Hepatocyte (in vitro differentiated cells): Measurements from ENCODE around the gene HSPB7. TPM values are rescaled to one million over a fixed set of nuclear protein-coding genes. Genes with fewer than 3 reads are reported as not detected.

ENCODE experiments used
- DNase-seq: peaks from one replicate; pipeline ENCODE4 v3.0.0-alpha.2; 2016; ENCODE audit warnings: low spot score
- H2AFZ ChIP-seq: fragments of 200-600 bp; sonication (generic); 2 replicates; pipeline ENCODE4 v1.6.0; 2016; ENCODE audit warnings: antibody characterized with exemption, mild to moderate bottlenecking
- H3K27ac ChIP-seq: fragments of 200-600 bp; sonication (generic); 2 replicates; pipeline ENCODE4 v1.5.1; 2016; ENCODE audit warnings: mild to moderate bottlenecking
- H3K27me3 ChIP-seq: fragments of 200-600 bp; sonication (generic); 2 replicates; pipeline ENCODE4 v1.6.1; 2016
- H3K36me3 ChIP-seq: fragments of 200-600 bp; sonication (generic); replicated peaks from 2 replicates; pipeline ENCODE4 v1.5.1; 2016; ENCODE audit warnings: low read depth; ENCODE audit not compliant: insufficient read depth
- H3K4me1 ChIP-seq: fragments of 200-600 bp; sonication (generic); 2 replicates; pipeline ENCODE4 v1.5.1; 2016; ENCODE audit warnings: mild to moderate bottlenecking, moderate library complexity; ENCODE audit not compliant: insufficient read depth
- H3K4me2 ChIP-seq: fragments of 200-600 bp; sonication (generic); 2 replicates; pipeline ENCODE4 v1.6.0; 2016
- H3K4me3 ChIP-seq: fragments of 200-600 bp; sonication (generic); 2 replicates; pipeline ENCODE4 v1.5.1; 2016; ENCODE audit warnings: mild to moderate bottlenecking
- H3K79me2 ChIP-seq: fragments of 200-600 bp; sonication (generic); 2 replicates; pipeline ENCODE4 v1.6.0; 2017; ENCODE audit warnings: mild to moderate bottlenecking
- H3K9me2 ChIP-seq: fragments of 200-600 bp; sonication (generic); replicated peaks from 2 replicates; pipeline ENCODE4 v1.6.0; 2017; ENCODE audit warnings: mild to moderate bottlenecking; ENCODE audit not compliant: insufficient read depth
- H3K9me3 ChIP-seq: fragments of 200-600 bp; sonication (generic); 2 replicates; pipeline ENCODE4 v1.5.1; 2016; ENCODE audit warnings: low read depth, mild to moderate bottlenecking
- H4K20me1 ChIP-seq: fragments of 200-600 bp; sonication (generic); 2 replicates; pipeline ENCODE4 v1.6.0; 2016; ENCODE audit warnings: mild to moderate bottlenecking; ENCODE audit not compliant: insufficient read depth, poor library complexity, severe bottlenecking
- EZH2 ChIP-seq: fragments of 200-600 bp; sonication (generic); IDR thresholded peaks from 2 replicates; pipeline ENCODE4 v1.6.1; 2016; ENCODE audit warnings: antibody characterized with exemption, mild to moderate bottlenecking, borderline replicate concordance
- EZH2phosphoT487 ChIP-seq: fragments of 200-600 bp; sonication (generic); IDR thresholded peaks from one replicate; pipeline ENCODE4 v1.6.1; 2018; ENCODE audit warnings: antibody characterized with exemption, mild to moderate bottlenecking, low read depth, moderate library complexity; ENCODE audit not compliant: unreplicated experiment, severe bottlenecking
- WGBS: methylation state at CpG from one replicate; pipeline ENCODE4 v1.1.6; 2016; ENCODE audit warnings: low lambda C conversion rate; ENCODE audit errors: missing lambda C conversion rate; 5-methylcytosine and 5-hydroxymethylcytosine counted together
- polyA plus RNA-seq: library from polyadenylated mRNA; unstranded; fragments of >200 nt; fragmentation: Nextera tagmentation; extraction: Ambion mirVana; gene quantifications from 2 replicates; pipeline ENCODE4 v1.2.1, GENCODE V29; 2016
- total RNA-seq: library from RNA; depleted of rRNA; stranded (reverse); fragments of >200 nt; gene quantifications from 2 replicates; pipeline ENCODE4 v1.2.3, GENCODE V29; 2014
- TF ChIP-seq, protein P1 (sequence below): fragments of 200-600 bp; sonication (generic); IDR thresholded peaks from 2 replicates; pipeline ENCODE4 v1.5.1; 2016; ENCODE audit warnings: antibody characterized with exemption, mild to moderate bottlenecking; ENCODE audit not compliant: poor library complexity

HSPB7 gene
- total and polyA plus RNA-seq, 2 experiments from 2014 or later: 17.4 to 59.4 TPM

DNA sequence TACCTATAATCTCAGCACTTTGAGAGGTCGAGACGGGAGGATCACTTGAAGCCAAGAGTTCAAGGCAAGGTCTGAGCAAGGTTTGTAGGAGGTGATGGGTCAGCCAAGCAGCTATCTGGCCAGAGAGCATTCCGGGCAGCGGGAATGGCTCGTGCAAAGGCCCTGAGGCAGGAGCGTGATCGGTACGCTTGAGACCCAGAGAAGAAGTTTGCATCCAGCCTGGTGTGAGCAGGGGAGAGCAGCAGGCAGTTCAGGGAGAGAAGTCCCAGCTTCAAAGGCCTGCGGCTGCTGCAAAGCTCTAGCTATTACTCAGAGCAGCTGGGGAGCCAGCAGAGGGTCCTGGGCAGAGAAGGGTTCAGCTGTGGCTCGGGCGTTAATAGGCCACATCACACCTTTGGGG lies 18.9 kb downstream of the HSPB7 start:
- H3K4me2 ChIP-seq: no peak overlapping the region
- TF ChIP-seq, protein P1, sequence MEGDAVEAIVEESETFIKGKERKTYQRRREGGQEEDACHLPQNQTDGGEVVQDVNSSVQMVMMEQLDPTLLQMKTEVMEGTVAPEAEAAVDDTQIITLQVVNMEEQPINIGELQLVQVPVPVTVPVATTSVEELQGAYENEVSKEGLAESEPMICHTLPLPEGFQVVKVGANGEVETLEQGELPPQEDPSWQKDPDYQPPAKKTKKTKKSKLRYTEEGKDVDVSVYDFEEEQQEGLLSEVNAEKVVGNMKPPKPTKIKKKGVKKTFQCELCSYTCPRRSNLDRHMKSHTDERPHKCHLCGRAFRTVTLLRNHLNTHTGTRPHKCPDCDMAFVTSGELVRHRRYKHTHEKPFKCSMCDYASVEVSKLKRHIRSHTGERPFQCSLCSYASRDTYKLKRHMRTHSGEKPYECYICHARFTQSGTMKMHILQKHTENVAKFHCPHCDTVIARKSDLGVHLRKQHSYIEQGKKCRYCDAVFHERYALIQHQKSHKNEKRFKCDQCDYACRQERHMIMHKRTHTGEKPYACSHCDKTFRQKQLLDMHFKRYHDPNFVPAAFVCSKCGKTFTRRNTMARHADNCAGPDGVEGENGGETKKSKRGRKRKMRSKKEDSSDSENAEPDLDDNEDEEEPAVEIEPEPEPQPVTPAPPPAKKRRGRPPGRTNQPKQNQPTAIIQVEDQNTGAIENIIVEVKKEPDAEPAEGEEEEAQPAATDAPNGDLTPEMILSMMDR: no peak
- no peak for DNase-seq
- no peaks in the 10 kb centered on the region for H3K9me2 ChIP-seq
- H3K4me3 ChIP-seq: no peak overlapping the region
- H3K27me3 ChIP-seq: no peaks in the 10 kb centered on the region
- H3K79me2 ChIP-seq: no peaks in the 10 kb centered on the region
- no peaks in the 10 kb centered on the region for H3K36me3 ChIP-seq
- 90% methylated on average over 11 of the region's 11 CpGs for WGBS
- no peak overlapping the region for H2AFZ ChIP-seq
- no peaks in the 10 kb centered on the region for H3K4me1 ChIP-seq
- H3K9me3 ChIP-seq: no peaks in the 10 kb centered on the region
- no peak overlapping the region for H3K27ac ChIP-seq
- no peaks in the 10 kb centered on the region for H4K20me1 ChIP-seq

DNA sequence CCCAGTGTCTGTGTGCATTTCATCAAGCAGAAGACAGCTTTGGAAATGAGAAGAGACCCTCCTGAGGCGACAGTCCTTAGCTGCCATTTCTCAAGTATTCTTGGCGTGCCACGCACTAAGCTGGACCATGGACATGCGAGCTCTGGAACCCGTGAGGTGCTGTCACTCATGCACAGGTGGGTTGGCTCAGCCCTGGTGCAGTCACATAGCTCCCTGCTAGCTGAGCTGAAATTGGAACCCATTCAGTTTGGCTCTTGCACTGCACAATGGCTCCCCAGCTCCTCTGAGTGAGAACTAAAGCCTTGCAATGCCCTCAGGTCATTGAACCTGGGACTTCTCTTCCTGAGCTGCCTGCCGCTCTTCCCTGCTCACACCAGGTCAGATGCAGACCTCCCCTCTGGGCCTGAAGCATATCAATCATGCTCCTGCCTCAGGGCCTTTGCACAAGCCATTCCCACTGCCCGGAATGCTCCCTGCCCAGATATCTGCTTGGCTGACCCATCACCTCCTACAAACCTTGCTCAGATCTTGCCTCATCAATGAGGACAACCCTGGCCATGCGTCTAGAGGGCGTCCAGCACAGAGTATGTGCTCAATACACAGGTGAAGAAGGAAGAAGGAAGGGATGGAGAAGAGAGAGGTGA lies 20.1 kb downstream of the HSPB7 start:
- Histone ChIP-seq H3K36me3 (no peaks in the 10 kb centered on the region), H4K20me1 (no peaks in the 10 kb centered on the region), H3K79me2 (no peaks in the 10 kb centered on the region), H3K9me2 (no peaks in the 10 kb centered on the region), H2AFZ (no peak overlapping the region), H3K27ac (no peak overlapping the region), H3K4me1 (no peaks in the 10 kb centered on the region), H3K9me3 (no peaks in the 10 kb centered on the region), H3K4me3 (no peak overlapping the region), H3K4me2 (no peak overlapping the region), H3K27me3 (no peaks in the 10 kb centered on the region)
- TF ChIP-seq EZH2 (no peak), EZH2phosphoT487 (no peak)
- TF ChIP-seq, protein P1: no peak
- WGBS: 81% methylated on average over 9 of the region's 9 CpGs
- no peak for DNase-seq

DNA sequence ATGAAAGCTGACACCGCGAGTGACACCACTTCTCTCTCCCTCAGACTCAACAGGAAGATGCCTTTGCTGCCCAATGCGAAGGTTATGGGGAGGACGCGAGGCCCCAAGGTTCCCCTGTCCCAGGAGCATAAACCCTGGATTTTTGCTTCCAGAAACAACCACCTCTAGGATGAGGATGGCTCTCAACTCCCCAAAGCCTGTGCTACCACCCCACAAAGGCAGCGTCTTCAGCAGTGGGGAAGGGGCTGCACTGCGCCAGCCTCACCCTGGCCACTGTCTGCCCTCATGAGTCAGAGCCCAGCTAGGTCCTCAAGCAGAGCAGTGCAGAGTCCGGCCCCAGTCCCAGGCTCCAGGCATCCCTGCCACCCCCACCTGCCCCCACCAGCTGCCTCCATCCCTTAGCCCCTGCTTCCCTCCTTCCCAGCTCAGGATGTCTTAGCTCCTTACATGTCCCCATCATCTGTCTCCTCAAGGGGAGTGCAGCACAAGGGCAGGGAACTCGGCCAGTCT lies 20.7 kb downstream of the HSPB7 start:
- WGBS: 81% methylated on average over 8 of the region's 9 CpGs
- no peaks in the 10 kb centered on the region for H4K20me1 ChIP-seq
- no peaks in the 10 kb centered on the region for H3K27me3 ChIP-seq
- TF ChIP-seq EZH2 (no peak), EZH2phosphoT487 (no peak)
- TF ChIP-seq, protein P1: no peak
- H3K79me2 ChIP-seq: no peaks in the 10 kb centered on the region
- no peaks in the 10 kb centered on the region for H3K9me2 ChIP-seq
- DNase-seq: no peak
- no peak overlapping the region for H3K27ac ChIP-seq
- H3K4me2 ChIP-seq: no peak overlapping the region
- no peak overlapping the region for H3K4me3 ChIP-seq
- no peak overlapping the region for H2AFZ ChIP-seq
- H3K4me1 ChIP-seq: no peaks in the 10 kb centered on the region
- no peaks in the 10 kb centered on the region for H3K36me3 ChIP-seq
- H3K9me3 ChIP-seq: no peaks in the 10 kb centered on the region
